Peyer's patch (tissue), 4 donors: Measurements from ENCODE around the gene DCAF4L1.

Source experiments
- CTCF ChIP-seq, 6 experiments: fragments of 450-650 bp in 4 of 6; fragments of 200-600 bp in 2 of 6; sonication (generic) in 1 of 6; IDR thresholded peaks; one replicate each; pipeline ENCODE4 v1.5.1; 2017 to 2019; ENCODE audit warnings: antibody characterized with exemption in 6 of 6, mild to moderate bottlenecking in 3 of 6, moderate library complexity in 1 of 6
- POLR2A ChIP-seq, 2 donors: fragments of 450-650 bp; IDR thresholded peaks; one replicate each; pipeline ENCODE4 v1.5.1; 2017; ENCODE audit warnings: antibody characterized with exemption in 2 of 2, mild to moderate bottlenecking in 2 of 2, moderate library complexity in 2 of 2

- TF ChIP-seq CTCF (IDR thresholded peaks at IDR 0.05) = no peak
- TF ChIP-seq POLR2A (IDR thresholded peaks at IDR 0.05) = no peak
These were observed 38.0 kb upstream of the DCAF4L1 start for GRCh38 chr4:41943506-41943905.
